Common myeloid progenitor, CD34-positive (primary cell): ENCODE results near the gene GTSE1.

ENCODE experiments used
- CTCF ChIA-PET: fragments of 350-600 bp; sonication (Branson Sonifier 250); formaldehyde crosslinking; loops from one replicate; lab custom pipeline; 2021; ENCODE audit warnings: antibody characterized with exemption; lab: Charles Lee
- POLR2A ChIA-PET: fragments of 350-600 bp; sonication (Branson Sonifier 250); formaldehyde crosslinking; loops from one replicate; lab custom pipeline; 2021; ENCODE audit warnings: antibody characterized with exemption; lab: Charles Lee
- DNase-seq, 3 donors: peaks; one replicate each; pipeline versions ENCODE4 v3.0.0 to v3.0.0-alpha.2; 2013
- H3K27ac ChIP-seq, 2 experiments: 1 replicate in 1 of 2; 2 replicates in 1 of 2; pipeline ENCODE4 v1.7.0; 2013; ENCODE audit warnings: inconsistent platforms in 2 of 2, low read length in 2 of 2, mild to moderate bottlenecking in 2 of 2, low read depth in 1 of 2, moderate library complexity in 1 of 2; ENCODE audit not compliant: severe bottlenecking in 2 of 2, insufficient read depth in 1 of 2, poor library complexity in 1 of 2
- H3K27me3 ChIP-seq, 5 experiments: replicated peaks in 2 of 5; 1 replicate in 3 of 5; 2 replicates in 2 of 5; pipeline versions ENCODE4 v1.6.1 to v1.7.0; 2013; ENCODE audit warnings: low read length in 4 of 5, mild to moderate bottlenecking in 2 of 5, moderate library complexity in 2 of 5, inconsistent platforms in 1 of 5; ENCODE audit not compliant: insufficient read depth in 5 of 5, control insufficient read depth in 4 of 5
- H3K36me3 ChIP-seq, 4 experiments: 1 replicate in 2 of 4; 2 replicates in 2 of 4; pipeline versions ENCODE4 v1.6.1 to v1.7.0; 2013; ENCODE audit warnings: low read length in 3 of 4, control low read depth in 1 of 4, mild to moderate bottlenecking in 1 of 4; ENCODE audit not compliant: control insufficient read depth in 4 of 4, insufficient read depth in 4 of 4
- H3K4me1 ChIP-seq, 4 experiments: 1 replicate in 3 of 4; 2 replicates in 1 of 4; pipeline versions ENCODE4 v1.6.1 to v1.7.1; 2013; ENCODE audit warnings: low read length in 3 of 4, mild to moderate bottlenecking in 3 of 4, control low read depth in 1 of 4, inconsistent platforms in 1 of 4, moderate library complexity in 1 of 4; ENCODE audit not compliant: control insufficient read depth in 4 of 4, insufficient read depth in 4 of 4; ENCODE audit errors: control extremely low read depth in 1 of 4
- H3K4me3 ChIP-seq, 7 experiments: 1 replicate in 4 of 7; 2 replicates in 3 of 7; pipeline versions ENCODE4 v1.5.1 to v1.7.0; 2013; ENCODE audit warnings: mild to moderate bottlenecking in 7 of 7, low read length in 6 of 7, moderate library complexity in 6 of 7, inconsistent platforms in 2 of 7, low read depth in 2 of 7, control low read depth in 1 of 7; ENCODE audit not compliant: insufficient read depth in 4 of 7, control insufficient read depth in 1 of 7; ENCODE audit errors: extremely low read depth in 1 of 7
- H3K9me3 ChIP-seq, 5 experiments: 1 replicate in 4 of 5; 2 replicates in 1 of 5; pipeline versions ENCODE4 v1.6.1 to v1.7.1; 2013; ENCODE audit warnings: low read length in 4 of 5, mild to moderate bottlenecking in 2 of 5, inconsistent platforms in 1 of 5, low read depth in 1 of 5, moderate library complexity in 1 of 5; ENCODE audit not compliant: control insufficient read depth in 4 of 5, insufficient read depth in 2 of 5; ENCODE audit errors: control extremely low read depth in 1 of 5
- WGBS: methylation state at CpG from one replicate; pipeline ENCODE4 v1.1.5; 2013; ENCODE audit not compliant: insufficient coverage; 5-methylcytosine and 5-hydroxymethylcytosine counted together

Gene GTSE1

GRCh38 chr22:46280999-46281623, 15.6 kb upstream of the GTSE1 start:
- POLR2A ChIA-PET: no interaction called here
- no peak overlapping the region for H3K27ac ChIP-seq
- 94% methylated on average over 17 of the region's 19 CpGs for WGBS
- no peaks in the 10 kb centered on the region for H3K4me1 ChIP-seq
- no peak overlapping the region for H3K4me3 ChIP-seq
- no peak for DNase-seq
- CTCF ChIA-PET: interaction anchor here (0.9 to 1.4 kb wide), 2 partner anchors 14 to 16 kb away, joined by 3 read pairs; partner anchors contain the start of gene TTC38
- H3K27me3 ChIP-seq: no peaks in the 10 kb centered on the region
- peaks cover 11 to 77% (median 58%) of the 10 kb centered on the region in 4 experiments for H3K36me3 ChIP-seq
- no peaks in the 10 kb centered on the region for H3K9me3 ChIP-seq

GRCh38 chr22:46281866-46282678, 14.6 kb upstream of the GTSE1 start:
- DNase-seq: no peak
- ChIA-PET POLR2A (no interaction called here), CTCF (interaction anchor here (1.3 kb wide), 1 partner anchor 12 kb away, joined by 3 read pairs; no protein-coding TSS in a partner anchor)
- Histone ChIP-seq H3K9me3 (no peaks in the 10 kb centered on the region), H3K4me1 (peaks cover 0 to 5% (median 2%) of the 10 kb centered on the region in 4 experiments), H3K27ac (no peak overlapping the region), H3K4me3 (no peak overlapping the region), H3K27me3 (no peaks in the 10 kb centered on the region), H3K36me3 (peaks cover 11 to 79% (median 59%) of the 10 kb centered on the region in 4 experiments)
- over 99% methylated on average over 13 of the region's 13 CpGs for WGBS

- 100% methylated on average over 1 of the region's 3 CpGs for WGBS
- peaks cover 6 to 60% (median 33%) of the 10 kb centered on the region in 4 experiments for H3K36me3 ChIP-seq
- ChIA-PET CTCF (interaction anchor here (1.0 to 1.1 kb wide), 4 partner anchors 9 to 131 kb away, joined by 3 to 4 read pairs (median 4); partner anchors contain the start of gene PKDREJ), POLR2A (interaction anchor here (0.6 to 1.2 kb wide), 2 partner anchors 143 to 197 kb away, joined by 3 to 4 read pairs; no protein-coding TSS in a partner anchor)
- H3K4me3 ChIP-seq: no peak overlapping the region
- no peak overlapping the region for H3K27ac ChIP-seq
- H3K9me3 ChIP-seq: no peaks in the 10 kb centered on the region
- no peak for DNase-seq
- H3K27me3 ChIP-seq: no peaks in the 10 kb centered on the region
- H3K4me1 ChIP-seq: peaks cover 3 to 38% (median 24%) of the 10 kb centered on the region in 4 experiments
These were observed 10.7 kb upstream of the GTSE1 start for GRCh38 chr22:46286006-46286405.

GRCh38 chr22:46286941-46287872, 9.5 kb upstream of the GTSE1 start:
- Histone ChIP-seq H3K27ac (peak overlapping the region; percentile 40 to 67), H3K36me3 (peaks cover 6 to 51% (median 32%) of the 10 kb centered on the region in 4 experiments), H3K9me3 (peaks cover 0 to 3% (median 0%) of the 10 kb centered on the region in 5 experiments), H3K4me1 (peaks cover 3 to 38% (median 24%) of the 10 kb centered on the region in 4 experiments), H3K4me3 (peak overlapping the region in 3 of 7 experiments; percentile 45 to 60 (median 56)), H3K27me3 (no peaks in the 10 kb centered on the region)
- ChIA-PET POLR2A (interaction anchor here (1.1 to 1.5 kb wide), 2 partner anchors 20 to 37 kb away, joined by 4 to 5 read pairs; partner anchors contain the start of genes CDPF1 and TTC38), CTCF (interaction anchor here (0.9 to 2.2 kb wide), 5 partner anchors 9 to 36 kb away, joined by 3 to 9 read pairs (median 4); partner anchors contain the start of genes CDPF1 and PKDREJ)
- WGBS: 100% methylated on average over 10 of the region's 15 CpGs
- DNase-seq: no peak

- Histone ChIP-seq H3K4me3 (peak overlapping the region in 5 of 7 experiments; percentile 19 to 60 (median 45)), H3K4me1 (peaks cover 3 to 46% (median 27%) of the 10 kb centered on the region in 4 experiments)
- POLR2A ChIA-PET: interaction anchor here (0.6 to 1.5 kb wide), 5 partner anchors 9 to 66 kb away, joined by 3 to 5 read pairs (median 4); partner anchors contain the start of genes CDPF1, GTSE1 and TTC38
These were observed 8.6 kb upstream of the GTSE1 start for GRCh38 chr22:46287873-46288751.

More at GRCh38 chr22:46287873-46288751, 8.6 kb upstream of the GTSE1 start:
- H3K36me3 ChIP-seq: peaks cover 6 to 53% (median 27%) of the 10 kb centered on the region in 4 experiments
- peak overlapping the region; percentile 40 to 67 for H3K27ac ChIP-seq
- no peaks in the 10 kb centered on the region for H3K27me3 ChIP-seq
- peaks cover 0 to 3% (median 0%) of the 10 kb centered on the region in 5 experiments for H3K9me3 ChIP-seq
- 27% methylated on average over 17 of the region's 24 CpGs for WGBS
- CTCF ChIA-PET: interaction anchor here (1.0 to 2.2 kb wide), 4 partner anchors 10 to 291 kb away, joined by 3 to 9 read pairs (median 4); partner anchors contain the start of gene CDPF1
- peak; percentile 69 to 95 (median 91) for DNase-seq
